Spleen (tissue), 7 donors: Measurements from ENCODE around the gene PRH2.

ENCODE experiments used
- CTCF ChIP-seq, 11 experiments: fragments of 200-600 bp in 7 of 11; fragments of 450-650 bp in 4 of 11; sonication (generic) in 4 of 11; IDR thresholded peaks in 8 of 11; conservative IDR thresholded peaks in 3 of 11; 1 replicate in 7 of 11; 2 replicates in 4 of 11; pipeline versions ENCODE4 v1.4.0 to v1.8.0; 2016 to 2021; ENCODE audit warnings: antibody characterized with exemption in 11 of 11, inconsistent platforms in 4 of 11, mild to moderate bottlenecking in 1 of 11
- POLR2A ChIP-seq, 3 donors: fragments of 450-650 bp; IDR thresholded peaks; one replicate each; pipeline ENCODE4 v1.5.1; 2017; ENCODE audit warnings: antibody characterized with exemption in 3 of 3, mild to moderate bottlenecking in 1 of 3
- donor health status: DM: no; HTN: no; CAD: no; lungs with moderate emphysema.
- donor health status: DM: no; HTN: no; CAD: no.
- donor health status: DM: no; HTN: no; CAD: no.

GRCh38 chr12:10891937-10892336 is 37.1 kb upstream of the PRH2 start:
- TF ChIP-seq CTCF (IDR thresholded peaks at IDR 0.05 in 8 of 11, conservative IDR thresholded peaks at IDR 0.05 in 3 of 11) (no peak), POLR2A (IDR thresholded peaks at IDR 0.05) (no peak)
